WTC11 (cell line): ENCODE results near the gene NRXN3. TPM values are rescaled to one million over a fixed set of nuclear protein-coding genes. Genes with fewer than 3 reads are reported as not detected.
A peak's percentile ranks its signal among the peaks of the same experiment; 100 is the strongest.

Experiments used
- ATAC-seq: fragments of 200-7000 bp; cut with Tn5 transposase; 2 replicates; pipeline ENCODE4 v1.10.0; 2021; ENCODE audit warnings: mild to moderate bottlenecking, moderate library complexity
- CTCF ChIA-PET: fragments of 300-600 bp; sonication (Branson Sonifier 250); formaldehyde crosslinking; loops from one replicate; lab custom pipeline; 2021; ENCODE audit warnings: antibody characterized with exemption; lab: Charles Lee
- POLR2A ChIA-PET: fragments of 350-600 bp; sonication (Branson Sonifier 250); formaldehyde crosslinking; loops from one replicate; lab custom pipeline; 2021; ENCODE audit warnings: antibody characterized with exemption; lab: Charles Lee
- DNase-seq: peaks from one replicate; pipeline ENCODE4 v3.0.0; 2021; ENCODE audit warnings: low spot score
- H3K27ac Mint-ChIP-seq: 2 replicates; pipeline ENCODE4 v1.8.0; 2021; ENCODE audit warnings: mixed read lengths
- H3K27me3 Mint-ChIP-seq: 2 replicates; pipeline ENCODE4 v1.8.0; 2021; ENCODE audit warnings: low read depth, mild to moderate bottlenecking, moderate library complexity, mixed read lengths
- H3K36me3 Mint-ChIP-seq: 2 replicates; pipeline ENCODE4 v1.8.0; 2021; ENCODE audit warnings: mixed read lengths
- H3K4me1 Mint-ChIP-seq: 2 replicates; pipeline ENCODE4 v1.8.0; 2022; ENCODE audit warnings: mixed read lengths
- H3K4me3 Mint-ChIP-seq: 2 replicates; pipeline ENCODE4 v1.8.0; 2021; ENCODE audit warnings: mild to moderate bottlenecking, moderate library complexity, mixed read lengths
- H3K9me3 Mint-ChIP-seq: 2 replicates; pipeline ENCODE4 v1.8.0; 2021; ENCODE audit warnings: mixed read lengths
- AR ChIP-seq: fragments of 250-450 bp; sonication (Bioruptor Pico); IDR thresholded peaks from 2 replicates; pipeline ENCODE4 v1.9.0; 2021; ENCODE audit warnings: mild to moderate bottlenecking
- ARID4B ChIP-seq: sonication (generic); formaldehyde crosslinking; IDR thresholded peaks from 2 replicates; pipeline ENCODE4 v1.8.0; 2023; ENCODE audit warnings: missing genetic modification reagents, mild to moderate bottlenecking, borderline replicate concordance
- ELF4 ChIP-seq: sonication (generic); formaldehyde crosslinking; IDR thresholded peaks from 2 replicates; pipeline ENCODE4 v1.8.1; 2022; ENCODE audit warnings: low read depth, mild to moderate bottlenecking, moderate library complexity, missing genetic modification reagents
- ETV6 ChIP-seq: sonication (generic); formaldehyde crosslinking; IDR thresholded peaks from 2 replicates; pipeline ENCODE4 v1.8.1; 2022; ENCODE audit warnings: mild to moderate bottlenecking, missing genetic modification reagents
- FOXJ3 ChIP-seq: sonication (generic); formaldehyde crosslinking; IDR thresholded peaks from 2 replicates; pipeline ENCODE4 v1.9.0; 2021; ENCODE audit warnings: missing genetic modification reagents, mild to moderate bottlenecking, borderline replicate concordance
- FOXP1 ChIP-seq: sonication (generic); formaldehyde crosslinking; IDR thresholded peaks from 2 replicates; pipeline ENCODE4 v1.8.0; 2022; ENCODE audit warnings: missing genetic modification reagents, mild to moderate bottlenecking, moderate library complexity, borderline replicate concordance
- MYBL2 ChIP-seq: sonication (generic); formaldehyde crosslinking; IDR thresholded peaks from 2 replicates; pipeline ENCODE4 v1.8.1; 2023; ENCODE audit warnings: mild to moderate bottlenecking, moderate library complexity, missing genetic modification reagents
- NFATC4 ChIP-seq: fragments of 250-450 bp; sonication (Bioruptor Pico); IDR thresholded peaks from 2 replicates; pipeline ENCODE4 v1.9.0; 2021; ENCODE audit warnings: mild to moderate bottlenecking
- NFYB ChIP-seq: sonication (generic); formaldehyde crosslinking; conservative IDR thresholded peaks from 2 replicates; pipeline ENCODE4 v1.8.0; 2022; ENCODE audit warnings: low read depth, missing genetic modification reagents
- NR1H2 ChIP-seq: sonication (generic); formaldehyde crosslinking; IDR thresholded peaks from 2 replicates; pipeline ENCODE4 v1.9.0; 2021; ENCODE audit warnings: mild to moderate bottlenecking, moderate library complexity, missing genetic modification reagents
- PREB ChIP-seq: sonication (generic); formaldehyde crosslinking; IDR thresholded peaks from 2 replicates; pipeline ENCODE4 v1.8.1; 2022; ENCODE audit warnings: mild to moderate bottlenecking, missing genetic modification reagents, moderate library complexity, borderline replicate concordance
- RELA ChIP-seq: sonication (generic); formaldehyde crosslinking; IDR thresholded peaks from 2 replicates; pipeline ENCODE4 v1.8.1; 2022; ENCODE audit warnings: missing genetic modification reagents, mild to moderate bottlenecking, borderline replicate concordance
- RORB ChIP-seq: fragments of 250-450 bp; sonication (Bioruptor Pico); IDR thresholded peaks from 2 replicates; pipeline ENCODE4 v1.9.0; 2021; ENCODE audit warnings: mild to moderate bottlenecking
- SOX15 ChIP-seq: fragments of 250-450 bp; sonication (Bioruptor Pico); IDR thresholded peaks from 2 replicates; pipeline ENCODE4 v1.9.0; 2021; ENCODE audit warnings: mild to moderate bottlenecking
- TCF7 ChIP-seq: sonication (generic); formaldehyde crosslinking; IDR thresholded peaks from 2 replicates; pipeline ENCODE4 v1.8.0; 2022; ENCODE audit warnings: mild to moderate bottlenecking, low read depth, missing genetic modification reagents, moderate library complexity
- USF1 ChIP-seq: sonication (generic); formaldehyde crosslinking; IDR thresholded peaks from 2 replicates; pipeline ENCODE4 v1.8.0; 2022; ENCODE audit warnings: mild to moderate bottlenecking, missing genetic modification reagents
- ZNF138 ChIP-seq: sonication (generic); formaldehyde crosslinking; conservative IDR thresholded peaks from 2 replicates; pipeline ENCODE4 v1.8.1; 2022; ENCODE audit warnings: mild to moderate bottlenecking, moderate library complexity, missing genetic modification reagents
- ZNF281 ChIP-seq: sonication (generic); formaldehyde crosslinking; IDR thresholded peaks from 2 replicates; pipeline ENCODE4 v1.8.0; 2023; ENCODE audit warnings: mild to moderate bottlenecking, missing genetic modification reagents
- total RNA-seq: library from RNA; stranded (reverse); gene quantifications from 3 replicates; pipeline ENCODE4 v1.2.3, GENCODE V29; 2021
- TF ChIP-seq, protein P1 (sequence below): sonication (generic); formaldehyde crosslinking; IDR thresholded peaks from 2 replicates; pipeline ENCODE4 v1.8.1; 2023; ENCODE audit warnings: mild to moderate bottlenecking, missing genetic modification reagents, borderline replicate concordance
- TF ChIP-seq, protein P2 (sequence below): sonication (generic); formaldehyde crosslinking; IDR thresholded peaks from 2 replicates; pipeline ENCODE4 v1.8.0; 2022; ENCODE audit warnings: mild to moderate bottlenecking, missing genetic modification reagents

Gene NRXN3
- total RNA-seq, 1 experiment from 2014 or later = 3.0 TPM

GRCh38 chr14:79466938-79467527, 1296.9 kb downstream of the NRXN3 start:
- CTCF ChIA-PET = no interaction called here
- peak; percentile 12 for DNase-seq

More at GRCh38 chr14:79466938-79467527, 1296.9 kb downstream of the NRXN3 start:
- peaks cover 18% of the 10 kb centered on the region for H3K4me1 Mint-ChIP-seq
- peak; percentile 77 for ATAC-seq
- TF ChIP-seq USF1 (CRISPR knock-in tag) = no peak
- TF ChIP-seq ZNF281 (CRISPR knock-in tag) = no peak
- TF ChIP-seq ARID4B = no peak
- no peak for TF ChIP-seq NFYB (CRISPR knock-in tag)
- TF ChIP-seq AR (CRISPR knock-in tag) = no peak
- TF ChIP-seq, protein P1, sequence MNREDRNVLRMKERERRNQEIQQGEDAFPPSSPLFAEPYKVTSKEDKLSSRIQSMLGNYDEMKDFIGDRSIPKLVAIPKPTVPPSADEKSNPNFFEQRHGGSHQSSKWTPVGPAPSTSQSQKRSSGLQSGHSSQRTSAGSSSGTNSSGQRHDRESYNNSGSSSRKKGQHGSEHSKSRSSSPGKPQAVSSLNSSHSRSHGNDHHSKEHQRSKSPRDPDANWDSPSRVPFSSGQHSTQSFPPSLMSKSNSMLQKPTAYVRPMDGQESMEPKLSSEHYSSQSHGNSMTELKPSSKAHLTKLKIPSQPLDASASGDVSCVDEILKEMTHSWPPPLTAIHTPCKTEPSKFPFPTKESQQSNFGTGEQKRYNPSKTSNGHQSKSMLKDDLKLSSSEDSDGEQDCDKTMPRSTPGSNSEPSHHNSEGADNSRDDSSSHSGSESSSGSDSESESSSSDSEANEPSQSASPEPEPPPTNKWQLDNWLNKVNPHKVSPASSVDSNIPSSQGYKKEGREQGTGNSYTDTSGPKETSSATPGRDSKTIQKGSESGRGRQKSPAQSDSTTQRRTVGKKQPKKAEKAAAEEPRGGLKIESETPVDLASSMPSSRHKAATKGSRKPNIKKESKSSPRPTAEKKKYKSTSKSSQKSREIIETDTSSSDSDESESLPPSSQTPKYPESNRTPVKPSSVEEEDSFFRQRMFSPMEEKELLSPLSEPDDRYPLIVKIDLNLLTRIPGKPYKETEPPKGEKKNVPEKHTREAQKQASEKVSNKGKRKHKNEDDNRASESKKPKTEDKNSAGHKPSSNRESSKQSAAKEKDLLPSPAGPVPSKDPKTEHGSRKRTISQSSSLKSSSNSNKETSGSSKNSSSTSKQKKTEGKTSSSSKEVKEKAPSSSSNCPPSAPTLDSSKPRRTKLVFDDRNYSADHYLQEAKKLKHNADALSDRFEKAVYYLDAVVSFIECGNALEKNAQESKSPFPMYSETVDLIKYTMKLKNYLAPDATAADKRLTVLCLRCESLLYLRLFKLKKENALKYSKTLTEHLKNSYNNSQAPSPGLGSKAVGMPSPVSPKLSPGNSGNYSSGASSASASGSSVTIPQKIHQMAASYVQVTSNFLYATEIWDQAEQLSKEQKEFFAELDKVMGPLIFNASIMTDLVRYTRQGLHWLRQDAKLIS (CRISPR knock-in tag) = no peak
- TF ChIP-seq FOXJ3 = no peak
- TF ChIP-seq ETV6 (CRISPR knock-in tag) = no peak
- no peak for TF ChIP-seq PREB (CRISPR knock-in tag)
- TF ChIP-seq TCF7 = no peak
- TF ChIP-seq RELA (CRISPR knock-in tag) = no peak
- TF ChIP-seq ZNF138 (CRISPR knock-in tag) = no peak
- TF ChIP-seq MYBL2 (CRISPR knock-in tag) = no peak
- TF ChIP-seq, protein P2, sequence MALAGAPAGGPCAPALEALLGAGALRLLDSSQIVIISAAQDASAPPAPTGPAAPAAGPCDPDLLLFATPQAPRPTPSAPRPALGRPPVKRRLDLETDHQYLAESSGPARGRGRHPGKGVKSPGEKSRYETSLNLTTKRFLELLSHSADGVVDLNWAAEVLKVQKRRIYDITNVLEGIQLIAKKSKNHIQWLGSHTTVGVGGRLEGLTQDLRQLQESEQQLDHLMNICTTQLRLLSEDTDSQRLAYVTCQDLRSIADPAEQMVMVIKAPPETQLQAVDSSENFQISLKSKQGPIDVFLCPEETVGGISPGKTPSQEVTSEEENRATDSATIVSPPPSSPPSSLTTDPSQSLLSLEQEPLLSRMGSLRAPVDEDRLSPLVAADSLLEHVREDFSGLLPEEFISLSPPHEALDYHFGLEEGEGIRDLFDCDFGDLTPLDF (CRISPR knock-in tag) = no peak
- no peak for TF ChIP-seq NR1H2 (CRISPR knock-in tag)
- no peak for TF ChIP-seq RORB (CRISPR knock-in tag)
- TF ChIP-seq ELF4 (CRISPR knock-in tag) = no peak
- no peak for TF ChIP-seq SOX15 (CRISPR knock-in tag)
- TF ChIP-seq FOXP1 (CRISPR knock-in tag) = no peak
- TF ChIP-seq NFATC4 (CRISPR knock-in tag) = no peak
- TF ChIP-seq, all 79 proteins: peak for 0
- Mint-ChIP-seq H3K4me3 (no peak overlapping the region), H3K36me3 (peaks cover 7% of the 10 kb centered on the region; the same call in 1 of the 2 replicates), H3K9me3 (peaks cover 16% of the 10 kb centered on the region; the same call in 1 of the 2 replicates), H3K27ac (no peak overlapping the region; the same call in 1 of the 2 replicates), H3K27me3 (peaks cover 2% of the 10 kb centered on the region; the same call in 1 of the 2 replicates)
- POLR2A ChIA-PET = no interaction called here
